Activated CD8-positive, alpha-beta memory T cell treated with anti-CD3 and anti-CD28 coated beads for 24 hours (primary cell): ENCODE results near the gene EEF2.
"Not testable (repeated sequence)": the region's sequence is repeated elsewhere in the genome, so short reads cannot be mapped to it uniquely, and the experiment has no call there.

Source experiments
- DNase-seq: peaks from one replicate; pipeline ENCODE4 v3.0.0-alpha.2; 2020

The EEF2 gene

GRCh38 chr19:3944018-3944721, 41.1 kb downstream of the EEF2 start:
- DNase-seq: no peak

GRCh38 chr19:3942790-3943409, 42.4 kb downstream of the EEF2 start:
- DNase-seq: no peak

GRCh38 chr19:3938300-3938950, 46.8 kb downstream of the EEF2 start:
- not testable (repeated sequence) for DNase-seq

- DNase-seq: no peak
Observed at GRCh38 chr19:3936506-3937442, 48.5 kb downstream of the EEF2 start.

GRCh38 chr19:3932931-3933810, 52.1 kb downstream of the EEF2 start, which contains the start of gene NMRK2:
Gene NMRK2, plus strand, starts transcription at chr19:3933069. Its CDS starts 603 bp downstream, at chr19:3933672.
- DNase-seq: no peak

- no peak for DNase-seq
Observed at GRCh38 chr19:3931041-3931440, 54.2 kb downstream of the EEF2 start.
